Suprapubic skin (tissue), 4 donors: Measurements from ENCODE around the gene GIMAP1. TPM values are rescaled to one million over a fixed set of nuclear protein-coding genes. Genes with fewer than 3 reads are reported as not detected.

Source experiments
- DNase-seq, 2 donors: peaks; one replicate each; pipeline ENCODE4 v3.0.0-alpha.2; 2019; ENCODE audit warnings: low spot score in 2 of 2
- H3K27ac ChIP-seq: fragments of 200-600 bp; sonication (generic); one replicate; pipeline ENCODE4 v1.5.1; 2019
- H3K27me3 ChIP-seq: fragments of 200-600 bp; sonication (generic); one replicate; pipeline ENCODE4 v1.5.1; 2019
- H3K36me3 ChIP-seq: fragments of 200-600 bp; sonication (generic); one replicate; pipeline ENCODE4 v1.5.1; 2019
- H3K4me1 ChIP-seq: fragments of 200-600 bp; sonication (generic); one replicate; pipeline ENCODE4 v1.5.1; 2019
- H3K4me3 ChIP-seq: fragments of 200-600 bp; sonication (generic); one replicate; pipeline ENCODE4 v1.5.1; 2019; ENCODE audit warnings: mild to moderate bottlenecking
- H3K9me3 ChIP-seq: fragments of 200-600 bp; sonication (generic); one replicate; pipeline ENCODE4 v1.5.1; 2019
- CTCF ChIP-seq, 2 donors: fragments of 200-600 bp in 1 of 2; fragments of 450-650 bp in 1 of 2; sonication (generic) in 1 of 2; IDR thresholded peaks; one replicate each; pipeline ENCODE4 v1.5.1; 2016 to 2019; ENCODE audit warnings: antibody characterized with exemption in 2 of 2, mild to moderate bottlenecking in 1 of 2, moderate library complexity in 1 of 2
- EP300 ChIP-seq: sonication (generic); formaldehyde crosslinking; IDR thresholded peaks from one replicate; pipeline ENCODE4 v1.6.1; 2017; ENCODE audit warnings: antibody characterized with exemption
- POLR2A ChIP-seq, 2 donors: fragments of 450-650 bp; IDR thresholded peaks; one replicate each; pipeline ENCODE4 v1.6.1; 2017; ENCODE audit warnings: antibody characterized with exemption in 2 of 2, mild to moderate bottlenecking in 2 of 2, moderate library complexity in 2 of 2
- POLR2AphosphoS5 ChIP-seq, 3 donors: sonication (generic); formaldehyde crosslinking; IDR thresholded peaks; one replicate each; pipeline ENCODE4 v1.6.1; 2017; ENCODE audit warnings: antibody characterized with exemption in 3 of 3
- WGBS: methylation state at CpG from one replicate; pipeline ENCODE4 v1.1.5; 2018; 5-methylcytosine and 5-hydroxymethylcytosine counted together
- total RNA-seq, 4 donors: library from RNA; depleted of rRNA; stranded (reverse); fragments of >200 nt; gene quantifications; one replicate each; pipeline ENCODE4 v1.1.0, GENCODE V29; 2016

Gene GIMAP1
- total RNA-seq, 4 donors from 2014 or later, result 0.38 to 3.9 (median 2.2) TPM

GRCh38 chr7:150719436-150719835 lies 3.0 kb downstream of the GIMAP1 start:
- peaks cover 10% of the 10 kb centered on the region for H3K36me3 ChIP-seq
- H3K4me3 ChIP-seq, result no peak overlapping the region
- H3K27ac ChIP-seq, result no peak overlapping the region
- TF ChIP-seq CTCF (IDR thresholded peaks at IDR 0.05), result no peak
- TF ChIP-seq EP300, result no peak
- TF ChIP-seq POLR2AphosphoS5 (IDR thresholded peaks at IDR 0.05), result no peak
- no peak for TF ChIP-seq POLR2A (IDR thresholded peaks at IDR 0.05)
- 66% methylated on average over 4 of the region's 4 CpGs for WGBS
- no peaks in the 10 kb centered on the region for H3K4me1 ChIP-seq
- DNase-seq, result no peak
- no peaks in the 10 kb centered on the region for H3K27me3 ChIP-seq
- H3K9me3 ChIP-seq, result no peaks in the 10 kb centered on the region

DNA sequence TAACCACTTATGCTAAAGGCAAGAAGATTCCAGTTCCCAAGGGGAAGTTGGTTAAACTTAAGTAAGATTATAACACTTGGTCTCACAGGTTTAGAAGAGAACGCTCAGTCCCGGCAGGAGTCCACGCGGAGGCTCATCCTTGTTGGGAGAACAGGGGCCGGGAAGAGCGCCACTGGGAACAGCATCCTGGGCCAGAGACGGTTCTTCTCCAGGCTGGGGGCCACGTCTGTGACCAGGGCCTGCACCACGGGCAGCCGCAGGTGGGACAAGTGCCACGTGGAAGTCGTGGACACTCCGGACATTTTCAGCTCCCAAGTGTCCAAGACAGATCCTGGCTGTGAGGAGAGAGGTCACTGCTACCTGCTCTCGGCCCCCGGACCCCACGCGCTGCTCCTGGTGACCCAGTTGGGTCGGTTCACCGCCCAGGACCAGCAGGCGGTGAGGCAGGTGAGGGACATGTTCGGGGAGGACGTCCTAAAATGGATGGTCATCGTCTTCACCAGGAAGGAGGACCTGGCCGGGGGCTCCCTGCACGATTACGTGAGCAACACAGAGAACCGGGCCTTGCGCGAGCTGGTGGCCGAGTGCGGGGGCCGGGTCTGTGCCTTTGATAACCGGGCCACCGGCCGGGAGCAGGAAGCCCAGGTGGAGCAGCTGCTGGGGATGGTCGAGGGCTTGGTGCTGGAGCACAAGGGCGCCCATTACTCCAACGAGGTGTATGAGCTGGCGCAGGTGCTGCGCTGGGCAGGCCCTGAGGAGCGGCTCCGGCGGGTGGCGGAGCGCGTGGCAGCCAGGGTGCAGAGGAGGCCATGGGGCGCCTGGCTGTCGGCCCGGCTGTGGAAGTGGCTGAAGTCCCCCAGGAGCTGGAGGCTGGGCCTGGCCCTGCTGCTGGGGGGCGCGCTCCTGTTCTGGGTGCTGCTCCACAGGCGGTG lies 3.8 kb downstream of the GIMAP1 start:
- 92% methylated on average over 52 of the region's 52 CpGs for WGBS
- DNase-seq, result no peak
- Histone ChIP-seq H3K27me3 (no peaks in the 10 kb centered on the region), H3K4me3 (no peak overlapping the region), H3K27ac (no peak overlapping the region), H3K36me3 (peaks cover 10% of the 10 kb centered on the region), H3K9me3 (no peaks in the 10 kb centered on the region), H3K4me1 (no peaks in the 10 kb centered on the region)
- no peak for TF ChIP-seq POLR2A (IDR thresholded peaks at IDR 0.05)
- no peak for TF ChIP-seq CTCF (IDR thresholded peaks at IDR 0.05)
- no peak for TF ChIP-seq EP300
- TF ChIP-seq POLR2AphosphoS5 (IDR thresholded peaks at IDR 0.05), result no peak

DNA sequence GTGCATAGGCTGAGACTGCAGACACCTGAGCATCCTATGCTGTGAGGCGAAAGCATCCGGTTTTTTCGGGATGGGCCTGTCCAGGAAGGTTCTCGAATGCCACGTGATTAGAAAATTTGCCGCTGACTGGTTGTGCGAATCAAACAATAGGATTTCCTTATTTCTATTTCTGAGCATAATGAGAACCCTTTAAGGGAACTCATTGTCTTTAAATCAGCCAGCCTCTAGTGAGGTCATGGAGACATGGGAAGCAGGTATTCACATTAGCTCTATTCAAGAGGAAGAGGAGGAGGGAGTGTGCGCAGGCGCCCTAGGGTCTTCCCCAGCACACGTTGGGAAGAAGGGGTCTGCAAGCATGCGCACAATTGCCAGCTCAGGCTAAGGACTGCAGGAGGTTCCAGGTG lies 5.6 kb downstream of the GIMAP1 start:
- no peak for DNase-seq
- no peak overlapping the region for H3K27ac ChIP-seq
- 85% methylated on average over 11 of the region's 11 CpGs for WGBS
- H3K36me3 ChIP-seq, result peaks cover 10% of the 10 kb centered on the region
- no peaks in the 10 kb centered on the region for H3K9me3 ChIP-seq
- H3K4me3 ChIP-seq, result no peak overlapping the region
- H3K27me3 ChIP-seq, result no peaks in the 10 kb centered on the region
- no peaks in the 10 kb centered on the region for H3K4me1 ChIP-seq
- no peak for TF ChIP-seq CTCF (IDR thresholded peaks at IDR 0.05)
- no peak for TF ChIP-seq POLR2AphosphoS5 (IDR thresholded peaks at IDR 0.05)
- TF ChIP-seq POLR2A (IDR thresholded peaks at IDR 0.05), result no peak
- no peak for TF ChIP-seq EP300

DNA sequence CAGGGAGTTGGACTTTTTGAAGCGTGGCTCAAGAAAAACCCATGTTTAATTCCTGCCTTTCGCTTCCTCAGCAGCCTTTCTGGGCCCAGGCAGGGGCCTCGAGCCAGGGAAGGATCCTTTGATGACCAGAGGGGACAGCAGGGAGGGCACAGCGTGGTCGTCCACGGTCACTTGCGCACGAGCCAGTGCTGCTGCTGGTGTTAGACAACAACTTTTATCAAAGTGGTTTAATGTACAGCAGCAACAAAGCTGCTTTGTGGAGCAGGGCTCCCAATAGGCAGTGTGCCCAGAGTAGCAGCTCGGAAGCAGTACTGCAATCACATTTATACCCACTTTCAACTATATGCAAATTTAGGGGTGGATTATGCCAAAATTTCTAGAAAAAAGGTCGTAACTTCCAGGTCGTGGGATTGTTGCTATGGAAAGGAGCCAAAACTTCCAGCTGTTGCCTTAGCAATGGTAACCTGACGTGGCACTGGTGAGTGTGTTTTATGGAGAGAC lies 6.1 kb downstream of the GIMAP1 start:
- no peak overlapping the region for H3K27ac ChIP-seq
- H3K9me3 ChIP-seq, result no peaks in the 10 kb centered on the region
- no peaks in the 10 kb centered on the region for H3K27me3 ChIP-seq
- H3K4me3 ChIP-seq, result no peak overlapping the region
- 57% methylated on average over 11 of the region's 12 CpGs for WGBS
- no peak for DNase-seq
- H3K36me3 ChIP-seq, result peaks cover 10% of the 10 kb centered on the region
- TF ChIP-seq POLR2A (IDR thresholded peaks at IDR 0.05) (no peak), CTCF (IDR thresholded peaks at IDR 0.05) (no peak), POLR2AphosphoS5 (IDR thresholded peaks at IDR 0.05) (no peak), EP300 (no peak)
- no peaks in the 10 kb centered on the region for H3K4me1 ChIP-seq

GRCh38 chr7:150723467-150723866 lies 7.1 kb downstream of the GIMAP1 start:
- DNase-seq, result no peak
- TF ChIP-seq POLR2AphosphoS5 (IDR thresholded peaks at IDR 0.05) (no peak), CTCF (IDR thresholded peaks at IDR 0.05) (no peak), POLR2A (IDR thresholded peaks at IDR 0.05) (no peak), EP300 (no peak)
- 82% methylated on average over 1 of the region's 1 CpG for WGBS
- H3K36me3 ChIP-seq, result peaks cover 10% of the 10 kb centered on the region
- no peaks in the 10 kb centered on the region for H3K9me3 ChIP-seq
- no peaks in the 10 kb centered on the region for H3K27me3 ChIP-seq
- no peak overlapping the region for H3K27ac ChIP-seq
- no peak overlapping the region for H3K4me3 ChIP-seq
- H3K4me1 ChIP-seq, result no peaks in the 10 kb centered on the region
